SIG-M5 (cell line): ENCODE results near the gene SLC36A3.

Experiments
- DNase-seq: peaks from one replicate; lab custom pipeline; 2025; lab: John Stamatoyannopoulos, UW

The SLC36A3 gene

GRCh38 chr5:151298063-151298855, 5.3 kb downstream of the SLC36A3 start:
- DNase-seq: no peak

- DNase-seq: no peak
These were observed 6.6 kb downstream of the SLC36A3 start for GRCh38 chr5:151296974-151297373.

GRCh38 chr5:151296478-151296830, 7.1 kb downstream of the SLC36A3 start:
- no peak for DNase-seq

GRCh38 chr5:151295791-151296477, 7.6 kb downstream of the SLC36A3 start:
- DNase-seq: no peak

- no peak for DNase-seq
These were observed 8.4 kb downstream of the SLC36A3 start for GRCh38 chr5:151295138-151295537.

GRCh38 chr5:151293624-151294023, 9.9 kb downstream of the SLC36A3 start:
- no peak for DNase-seq

- no peak for DNase-seq
These were observed 15.4 kb downstream of the SLC36A3 start for GRCh38 chr5:151288180-151288579.

GRCh38 chr5:151286246-151286645, 17.3 kb downstream of the SLC36A3 start:
- DNase-seq: no peak

- no peak for DNase-seq
These were observed 17.9 kb downstream of the SLC36A3 start for GRCh38 chr5:151285683-151286082.

- DNase-seq: no peak
These were observed 19.1 kb downstream of the SLC36A3 start for GRCh38 chr5:151284392-151284967.

GRCh38 chr5:151283120-151283825, 20.3 kb downstream of the SLC36A3 start:
- DNase-seq: no peak

GRCh38 chr5:151281001-151281639, 22.4 kb downstream of the SLC36A3 start:
- no peak for DNase-seq

- no peak for DNase-seq
These were observed 23.1 kb downstream of the SLC36A3 start for GRCh38 chr5:151280443-151280842.

- DNase-seq: no peak
These were observed 24.7 kb downstream of the SLC36A3 start for GRCh38 chr5:151278845-151279244.

GRCh38 chr5:151275803-151276202, 27.8 kb downstream of the SLC36A3 start:
- no peak for DNase-seq

GRCh38 chr5:151274666-151275065, 28.9 kb downstream of the SLC36A3 start:
- no peak for DNase-seq

GRCh38 chr5:151271336-151271735, 32.2 kb downstream of the SLC36A3 start:
- no peak for DNase-seq

GRCh38 chr5:151270599-151270998, 33.0 kb downstream of the SLC36A3 start:
- no peak for DNase-seq

- no peak for DNase-seq
These were observed 35.9 kb downstream of the SLC36A3 start for GRCh38 chr5:151267491-151268260.

GRCh38 chr5:151264113-151264512, 39.5 kb downstream of the SLC36A3 start:
- no peak for DNase-seq

- no peak for DNase-seq
These were observed 41.0 kb downstream of the SLC36A3 start for GRCh38 chr5:151262532-151262931.
